DND-41 (cell line): ENCODE results near the gene CACNA1I.

Experiments used
- EZH2 ChIP-seq: IDR thresholded peaks from 3 replicates; pipeline ENCODE4 v1.6.1; 2012; ENCODE audit warnings: borderline replicate concordance, low read depth, mild to moderate bottlenecking, moderate library complexity, low read length, inconsistent platforms; ENCODE audit not compliant: severe bottlenecking
- TF ChIP-seq, protein P1 (sequence below): IDR thresholded peaks from 2 replicates; pipeline ENCODE4 v1.5.1; 2012; ENCODE audit warnings: borderline replicate concordance, low read length, moderate library complexity, mild to moderate bottlenecking; ENCODE audit not compliant: poor library complexity, severe bottlenecking; ENCODE audit errors: extremely low read depth

DNA sequence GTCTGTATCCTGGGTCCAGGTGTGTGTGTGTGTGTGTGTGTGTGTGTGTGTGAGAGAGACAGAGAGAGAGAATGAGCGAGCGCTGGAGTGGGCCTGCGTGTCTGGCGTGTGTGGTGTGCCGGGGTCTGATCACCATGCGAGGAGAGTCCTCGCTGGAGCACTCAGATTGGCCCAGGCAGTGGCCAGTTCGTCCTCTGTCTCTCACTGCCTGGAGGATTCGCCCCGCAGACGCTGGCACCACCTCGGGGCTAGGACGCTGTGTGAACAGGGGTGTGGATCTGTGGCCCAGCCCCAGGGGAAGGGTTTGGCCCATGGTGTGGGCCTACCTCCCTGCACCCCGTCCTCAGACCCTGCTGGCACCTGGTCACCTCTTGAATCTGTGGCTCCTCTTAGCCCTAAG, 11.6 kb upstream of the CACNA1I start:
- TF ChIP-seq, protein P1, sequence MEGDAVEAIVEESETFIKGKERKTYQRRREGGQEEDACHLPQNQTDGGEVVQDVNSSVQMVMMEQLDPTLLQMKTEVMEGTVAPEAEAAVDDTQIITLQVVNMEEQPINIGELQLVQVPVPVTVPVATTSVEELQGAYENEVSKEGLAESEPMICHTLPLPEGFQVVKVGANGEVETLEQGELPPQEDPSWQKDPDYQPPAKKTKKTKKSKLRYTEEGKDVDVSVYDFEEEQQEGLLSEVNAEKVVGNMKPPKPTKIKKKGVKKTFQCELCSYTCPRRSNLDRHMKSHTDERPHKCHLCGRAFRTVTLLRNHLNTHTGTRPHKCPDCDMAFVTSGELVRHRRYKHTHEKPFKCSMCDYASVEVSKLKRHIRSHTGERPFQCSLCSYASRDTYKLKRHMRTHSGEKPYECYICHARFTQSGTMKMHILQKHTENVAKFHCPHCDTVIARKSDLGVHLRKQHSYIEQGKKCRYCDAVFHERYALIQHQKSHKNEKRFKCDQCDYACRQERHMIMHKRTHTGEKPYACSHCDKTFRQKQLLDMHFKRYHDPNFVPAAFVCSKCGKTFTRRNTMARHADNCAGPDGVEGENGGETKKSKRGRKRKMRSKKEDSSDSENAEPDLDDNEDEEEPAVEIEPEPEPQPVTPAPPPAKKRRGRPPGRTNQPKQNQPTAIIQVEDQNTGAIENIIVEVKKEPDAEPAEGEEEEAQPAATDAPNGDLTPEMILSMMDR, result no peak
- TF ChIP-seq EZH2, result no peak
